Measurements from ENCODE around the gene TYW3. TPM values are rescaled to one million over a fixed set of nuclear protein-coding genes. Genes with fewer than 3 reads are reported as not detected.
A peak's percentile ranks its signal among the peaks of the same experiment; 100 is the strongest.
"Not testable (repeated sequence)": the region's sequence is repeated elsewhere in the genome, so short reads cannot be mapped to it uniquely, and the experiment has no call there.

Gene TYW3
- total RNA-seq, 1 donor from 2014 or later, result 22.2 TPM

DNA sequence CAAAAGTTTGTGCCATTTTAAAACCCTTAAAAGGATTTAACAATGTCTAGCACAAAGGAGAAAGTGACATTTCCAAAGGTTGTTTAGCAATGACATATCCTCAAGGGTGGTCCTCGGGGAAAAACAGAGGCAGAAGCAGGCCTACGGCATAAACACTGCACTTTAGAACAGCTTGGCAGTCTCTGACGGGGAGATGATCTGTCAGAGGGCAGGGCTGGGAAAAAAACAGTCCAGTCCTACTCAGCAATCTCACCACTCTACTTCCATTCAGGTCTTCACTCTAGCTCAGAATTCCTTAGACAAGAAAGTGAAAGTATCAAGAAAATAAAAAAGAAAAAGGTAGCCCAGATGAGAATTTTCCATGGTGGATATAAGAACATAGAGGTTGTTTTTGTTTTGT, 4.2 kb upstream of the TYW3 start:
- intact Hi-C loops (cut with micrococcal nuclease), result no loop called here
- no peak for DNase-seq
- no peak for ATAC-seq

DNA sequence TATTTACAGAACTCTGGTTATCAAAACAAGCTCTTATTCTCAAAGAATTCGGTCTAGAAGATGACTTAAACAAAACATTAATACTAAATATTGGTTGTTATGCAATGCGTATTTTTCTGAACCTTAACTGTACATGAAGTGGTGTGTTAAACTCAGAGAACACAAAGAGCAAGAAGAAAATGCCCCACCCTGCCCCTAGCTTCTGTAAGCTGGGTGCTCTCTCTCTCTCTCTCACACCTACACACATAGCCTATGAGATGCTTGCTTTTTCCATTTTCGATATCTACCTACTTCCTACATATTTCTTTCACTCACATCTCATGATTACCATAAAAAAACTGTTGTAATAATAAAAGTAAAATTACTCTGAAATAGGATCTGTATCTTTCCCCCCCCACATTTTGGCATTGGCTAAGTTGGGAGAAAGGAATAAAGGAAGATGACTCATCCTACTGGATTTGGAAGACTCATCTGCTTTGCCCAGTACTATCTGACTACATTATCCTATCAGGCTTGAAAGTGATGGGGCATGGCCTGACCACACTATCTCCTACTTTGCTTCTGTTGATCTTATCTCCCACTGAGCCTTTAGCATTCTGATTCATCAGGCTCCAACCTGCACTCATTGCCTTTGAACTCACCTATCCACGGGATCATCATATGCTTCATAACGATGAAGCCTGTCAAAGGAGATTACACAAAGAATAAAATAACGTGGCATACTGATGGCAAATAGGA, 3.0 kb upstream of the TYW3 start:
- intact Hi-C loops (cut with micrococcal nuclease), result no loop called here
- no peak for ATAC-seq

DNA sequence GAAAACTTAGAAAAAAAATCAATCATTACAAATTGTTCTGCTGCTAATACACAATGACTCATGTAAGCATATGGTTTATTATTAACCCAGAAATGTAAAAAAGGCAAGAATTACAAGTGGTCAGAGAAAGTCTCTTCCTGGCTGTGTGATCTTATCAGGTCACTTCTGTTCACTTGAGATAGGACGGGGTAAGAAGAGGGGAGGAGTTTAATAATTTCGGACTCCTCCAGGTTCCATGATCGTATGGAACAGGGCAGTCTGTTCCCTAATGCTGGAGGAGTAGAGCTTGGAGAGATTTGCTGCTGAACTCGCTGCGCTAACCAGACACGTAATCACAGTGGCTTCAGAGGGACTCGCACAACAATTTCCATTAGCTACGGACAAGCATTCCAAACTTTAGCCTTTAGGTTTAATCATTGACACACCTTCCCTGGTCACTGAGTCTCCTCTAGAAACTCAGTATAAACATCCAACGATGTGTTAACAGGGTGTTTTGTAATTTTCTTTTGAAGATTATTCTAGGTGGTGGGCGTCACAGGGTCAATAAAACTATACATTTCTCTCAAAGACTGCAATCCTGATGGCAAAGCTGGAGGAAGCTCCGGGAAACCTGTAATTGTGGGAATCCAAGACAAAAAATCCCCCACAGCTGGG, 1.4 kb upstream of the TYW3 start:
- DNase-seq, result no peak
- intact Hi-C loops (cut with micrococcal nuclease), result no loop called here
- ATAC-seq, result no peak

More for the DNA sequence above, 3.0 kb upstream of the TYW3 start:
- no peak for DNase-seq

DNA sequence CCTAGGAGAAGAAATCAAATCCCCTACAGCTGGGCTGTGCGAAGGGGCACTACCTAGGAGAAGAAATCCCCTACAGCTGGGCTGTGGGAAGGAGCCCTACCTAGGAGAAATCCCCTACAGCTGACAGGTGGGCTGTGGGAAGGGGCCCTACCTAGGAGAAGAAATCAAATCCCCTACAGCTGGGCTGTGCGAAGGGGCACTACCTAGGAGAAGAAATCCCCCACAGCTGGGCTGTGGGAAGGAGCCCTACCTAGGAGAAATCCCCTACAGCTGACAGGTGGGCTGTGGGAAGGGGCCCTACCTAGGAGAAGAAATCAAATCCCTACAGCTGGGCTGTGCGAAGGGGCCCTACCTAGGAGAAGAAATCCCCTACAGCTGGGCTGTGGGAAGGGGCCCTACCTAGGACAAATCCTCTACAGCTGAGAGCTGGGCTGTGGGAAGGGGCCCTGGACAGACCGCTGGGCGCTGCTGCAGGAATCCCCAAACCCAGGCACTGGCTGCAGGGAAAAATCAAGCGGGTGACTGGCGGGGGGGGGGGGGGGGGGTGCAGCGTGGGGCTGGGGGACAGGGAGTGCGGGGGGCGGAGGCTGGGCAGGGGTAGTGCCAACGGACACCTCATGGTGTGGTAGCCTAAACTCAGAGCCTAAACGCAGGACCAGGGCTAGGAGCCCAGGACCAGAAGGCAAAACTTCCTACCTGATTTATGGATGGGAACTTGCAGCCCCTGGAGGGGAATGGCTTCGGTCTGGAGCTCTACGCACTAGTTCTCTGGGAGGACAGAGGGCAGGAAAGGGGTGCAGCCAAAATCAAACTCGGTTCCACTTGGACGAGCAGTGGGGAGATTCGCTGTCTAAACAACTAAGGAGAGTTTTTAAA, 643 bp upstream of the TYW3 start:
- DNase-seq (peak; percentile 37), ATAC-seq (peak; percentile 46)
- intact Hi-C loops (cut with micrococcal nuclease), result not testable (repeated sequence)

DNA sequence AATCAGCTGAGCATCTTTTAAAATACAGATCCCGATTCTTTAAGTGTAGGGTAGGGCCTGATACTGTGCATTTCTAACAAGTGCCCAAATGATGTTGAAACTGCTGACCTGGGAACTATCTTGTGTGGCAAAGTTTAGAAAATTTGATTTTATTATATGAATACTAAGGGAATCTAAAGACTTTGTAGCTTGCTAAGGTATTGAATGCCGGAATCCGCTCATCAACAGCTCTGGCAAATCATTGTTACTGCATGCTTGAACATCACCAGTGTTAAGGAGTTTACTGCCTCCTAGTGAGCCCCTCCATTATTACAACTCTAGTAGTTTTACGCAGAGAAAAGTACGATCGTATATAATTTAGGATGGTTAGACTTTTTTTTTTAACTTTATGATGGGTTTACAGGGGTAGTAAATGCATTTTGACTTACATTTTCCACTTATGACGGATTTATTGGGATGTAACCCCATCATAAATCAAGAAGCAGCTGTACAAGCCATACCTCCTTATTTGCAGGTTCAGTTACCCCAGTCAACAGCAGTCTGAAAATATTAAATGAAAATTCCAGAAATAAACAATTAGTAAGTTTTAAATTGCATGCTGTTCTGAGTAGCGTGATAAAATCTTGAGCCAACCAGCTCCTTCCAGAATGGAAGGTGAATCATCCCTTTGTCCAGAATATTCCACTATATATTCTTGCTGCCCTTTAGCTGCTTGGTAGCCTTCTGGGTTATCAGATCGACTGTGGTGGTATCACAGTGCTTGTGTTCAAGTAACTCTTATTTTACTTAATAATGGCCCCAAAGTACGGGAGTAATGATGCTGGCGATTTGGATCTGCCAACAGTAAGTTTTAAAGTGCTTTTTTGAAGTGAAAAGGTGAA, 892 bp downstream of the TYW3 start:
- ATAC-seq (peak; percentile 74), DNase-seq (no peak)
- intact Hi-C loops (cut with micrococcal nuclease), result no loop called here

DNA sequence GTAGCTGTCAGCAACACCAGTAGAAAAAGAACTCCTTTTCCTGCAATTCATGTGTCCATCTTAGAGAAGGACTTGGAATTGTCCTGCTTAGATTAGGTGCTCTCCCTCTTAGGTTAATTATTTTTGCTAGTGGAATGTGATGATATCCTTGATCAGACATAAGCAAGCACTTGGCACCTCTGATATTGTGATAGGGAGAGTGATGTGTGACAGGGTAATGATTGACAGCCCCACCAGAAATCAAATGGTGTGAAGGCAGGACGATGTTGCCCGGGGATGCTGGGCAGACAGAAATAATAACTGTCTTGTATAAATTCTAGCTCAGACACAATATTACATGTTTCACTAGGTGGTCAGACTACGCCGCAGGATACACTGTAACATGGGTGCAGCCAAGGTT, 4.4 kb downstream of the TYW3 start:
- ATAC-seq (no peak), DNase-seq (no peak)
- intact Hi-C loops (cut with micrococcal nuclease), result no loop called here

DNA sequence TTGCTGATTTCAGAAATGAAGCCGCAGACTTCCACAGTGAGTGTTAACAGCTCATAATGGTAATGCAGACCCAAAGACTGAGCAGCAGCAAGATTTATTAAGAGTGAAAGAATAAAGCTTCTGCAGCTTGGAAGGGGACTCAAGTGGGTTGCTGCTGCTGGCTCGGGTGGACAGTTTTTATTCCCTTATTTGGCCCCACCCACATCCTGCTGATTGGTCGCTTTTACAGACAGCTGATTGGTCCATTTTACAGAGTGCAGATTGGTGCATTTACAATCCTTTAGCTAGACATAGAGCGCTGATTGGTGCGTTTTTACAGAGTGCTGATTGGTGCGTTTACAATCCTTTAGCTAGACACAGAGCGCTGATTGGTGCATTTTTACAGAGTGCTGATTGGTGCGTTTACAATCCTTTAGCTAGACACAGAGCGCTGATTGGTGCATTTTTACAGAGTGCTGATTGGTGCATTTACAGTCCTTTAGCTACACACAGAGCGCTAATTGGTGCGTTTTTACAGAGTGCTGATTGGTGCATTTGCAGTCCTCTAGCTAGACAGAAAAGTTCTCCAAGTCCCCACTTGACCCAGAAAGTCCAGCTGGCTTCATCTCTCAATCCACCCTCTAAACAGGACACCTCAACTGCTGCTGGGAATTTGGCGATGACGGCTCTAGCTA, 7.5 kb downstream of the TYW3 start:
- DNase-seq; intact Hi-C loops (cut with micrococcal nuclease); ATAC-seq: not testable (repeated sequence)

DNA sequence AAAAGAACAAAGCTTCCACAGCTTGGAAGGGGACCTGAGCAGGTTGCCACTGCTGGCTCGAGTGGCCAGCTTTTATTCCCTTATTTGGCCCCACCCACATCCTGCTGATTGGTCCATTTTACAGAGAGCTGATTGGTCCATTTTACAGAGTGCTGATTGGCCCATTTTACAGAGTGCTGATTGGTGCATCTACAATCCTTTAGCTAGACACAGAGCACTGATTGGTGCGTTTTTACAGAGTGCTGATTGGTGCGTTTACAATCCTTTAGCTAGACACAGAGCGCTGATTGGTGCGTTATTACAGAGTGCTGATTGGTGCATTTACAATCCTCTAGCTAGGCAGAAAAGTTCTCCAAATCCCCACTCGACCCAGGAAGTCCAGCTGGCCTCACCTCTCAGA, 12.3 kb downstream of the TYW3 start:
- DNase-seq; intact Hi-C loops (cut with micrococcal nuclease); ATAC-seq: not testable (repeated sequence)

DNA sequence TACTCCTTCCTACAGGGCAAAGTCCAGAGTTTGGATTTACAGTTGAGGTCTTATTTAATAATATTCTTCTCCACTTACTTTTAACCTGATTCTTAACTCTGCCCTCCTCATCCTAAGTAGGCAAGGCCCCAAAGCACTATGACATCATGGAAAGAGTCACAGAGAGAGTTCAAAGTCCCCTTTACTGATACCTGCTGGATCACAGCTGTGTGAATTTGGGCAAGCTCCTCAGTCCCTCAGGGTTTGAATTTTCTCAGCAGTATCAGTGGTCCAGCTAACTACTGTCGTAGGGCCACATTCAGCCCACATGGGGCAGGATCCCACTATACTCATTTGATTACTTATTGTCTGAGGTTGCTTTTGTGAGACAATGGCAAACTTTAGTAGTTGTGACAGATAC, 16.0 kb downstream of the TYW3 start:
- intact Hi-C loops (cut with micrococcal nuclease), result no loop called here
- no peak for ATAC-seq
- no peak for DNase-seq

DNA sequence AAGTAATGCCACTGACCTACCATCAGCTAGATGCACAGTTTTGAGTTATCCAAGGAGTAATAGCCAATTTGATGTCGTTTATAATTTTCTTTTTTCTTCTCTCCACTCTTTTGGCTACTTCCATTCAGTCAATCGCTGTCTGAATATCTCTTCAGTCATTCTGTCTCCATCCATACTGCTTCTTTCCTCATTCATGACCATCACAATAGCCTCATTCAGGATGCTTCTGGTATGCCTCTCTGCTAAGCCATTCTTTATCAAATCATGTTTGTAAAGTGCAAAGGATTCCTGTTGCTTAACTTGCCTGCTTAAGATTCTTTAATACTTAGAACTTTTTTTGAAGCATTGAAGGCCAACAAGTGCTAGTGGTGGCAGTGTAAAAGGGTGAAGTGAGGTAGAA, 20.2 kb downstream of the TYW3 start:
- no peak for DNase-seq
- ATAC-seq, result no peak
- intact Hi-C loops (cut with micrococcal nuclease), result no loop called here

DNA sequence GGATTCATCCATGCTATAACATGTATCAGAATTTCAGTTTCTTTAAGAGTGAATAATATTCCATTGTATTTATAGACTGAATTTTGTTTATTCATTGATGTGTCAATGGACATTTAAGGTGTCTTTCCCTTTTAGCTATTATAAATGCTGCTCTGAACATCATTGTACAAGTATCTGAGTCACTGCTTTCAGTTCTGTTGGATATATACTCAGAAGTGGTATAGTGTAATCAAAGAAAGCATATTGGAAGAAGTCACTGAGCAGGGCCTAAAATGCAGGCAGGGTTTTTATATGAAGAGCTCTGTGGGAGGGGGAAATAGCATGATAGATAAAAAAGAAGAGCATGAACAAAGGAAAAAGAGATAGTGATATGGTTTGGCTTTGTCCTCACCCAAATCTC, 22.5 kb downstream of the TYW3 start:
- intact Hi-C loops (cut with micrococcal nuclease), result no loop called here
- DNase-seq (no peak), ATAC-seq (no peak)

DNA sequence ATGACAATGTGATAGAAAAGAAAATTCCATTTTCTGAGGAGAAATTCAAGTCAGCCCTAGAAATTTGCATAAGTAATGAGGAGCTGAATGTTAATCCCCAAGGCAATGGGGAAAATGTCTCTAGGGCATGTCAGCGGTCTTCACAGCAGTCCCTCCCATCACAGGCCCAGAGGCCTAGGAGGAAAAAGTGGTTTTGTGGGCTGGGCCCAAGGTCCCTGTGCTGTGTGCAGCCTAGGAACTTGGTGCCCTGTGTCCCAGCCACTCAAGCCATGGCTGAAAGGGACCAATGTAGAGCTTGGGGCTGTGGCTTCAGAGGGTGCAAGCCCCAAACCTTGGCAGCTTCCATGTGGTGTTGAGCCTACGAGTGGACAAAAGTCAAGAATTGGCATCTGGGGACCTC, 23.7 kb downstream of the TYW3 start:
- ATAC-seq; intact Hi-C loops (cut with micrococcal nuclease); DNase-seq: not testable (repeated sequence)

DNA sequence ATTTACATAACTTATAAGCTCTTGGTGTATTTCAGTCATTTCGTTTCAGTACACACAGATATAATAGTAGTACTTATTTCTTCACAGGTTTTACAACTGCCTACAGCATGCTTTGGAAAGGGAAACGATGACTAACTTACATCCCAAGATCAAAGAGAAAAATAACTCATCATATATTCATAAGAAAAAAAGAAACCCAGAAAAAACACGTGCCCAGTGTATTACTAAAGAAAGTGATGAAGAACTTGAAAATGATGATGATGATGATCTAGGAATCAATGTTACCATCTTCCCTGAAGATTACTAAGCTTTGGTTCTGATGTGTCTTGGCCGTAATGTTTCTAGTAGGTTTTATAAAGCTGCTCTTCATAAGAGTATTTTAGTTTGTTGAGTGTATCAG, 30.9 kb downstream of the TYW3 start:
- DNase-seq (no peak), ATAC-seq (no peak)
- intact Hi-C loops (cut with micrococcal nuclease), result no loop called here

DNA sequence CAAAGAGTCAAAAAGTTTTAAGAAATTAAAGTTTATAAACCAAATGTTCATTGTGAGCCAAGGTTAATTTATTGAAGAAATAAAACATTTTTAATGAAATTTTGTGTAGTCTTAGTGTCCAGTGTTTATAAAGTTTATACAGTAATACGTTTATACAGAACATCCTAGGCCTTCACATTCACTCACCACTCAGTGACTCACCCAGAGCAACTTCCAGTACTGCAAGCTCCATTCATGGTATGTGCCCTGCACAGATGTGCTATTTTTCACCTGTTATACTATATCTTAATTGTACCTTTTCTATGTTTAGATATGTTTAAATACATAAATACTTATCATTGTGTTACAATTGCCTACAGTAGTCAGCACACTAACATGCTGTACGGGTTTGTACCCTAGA, 33.6 kb downstream of the TYW3 start:
- DNase-seq (no peak), ATAC-seq (no peak)
- intact Hi-C loops (cut with micrococcal nuclease), result no loop called here

DNA sequence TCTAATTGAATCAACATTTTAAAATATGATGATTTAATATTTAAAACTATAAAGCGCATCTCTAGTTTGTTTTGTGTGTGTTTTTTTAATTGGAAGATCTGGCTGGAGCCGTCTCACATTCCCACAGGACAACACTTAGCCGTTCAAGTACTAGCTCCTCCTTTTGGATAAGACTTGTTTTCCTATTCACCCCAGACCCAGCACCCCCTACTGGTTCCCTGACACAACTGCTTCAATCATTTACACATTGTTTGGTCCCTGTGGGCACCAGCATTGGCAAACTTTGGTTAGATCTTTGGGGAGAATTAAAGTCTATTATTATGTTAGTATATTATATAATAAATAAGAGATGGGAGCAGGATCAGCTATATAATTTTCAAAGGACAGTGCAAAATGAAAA, 34.5 kb downstream of the TYW3 start:
- no peak for ATAC-seq
- no peak for DNase-seq
- intact Hi-C loops (cut with micrococcal nuclease), result no loop called here

DNA sequence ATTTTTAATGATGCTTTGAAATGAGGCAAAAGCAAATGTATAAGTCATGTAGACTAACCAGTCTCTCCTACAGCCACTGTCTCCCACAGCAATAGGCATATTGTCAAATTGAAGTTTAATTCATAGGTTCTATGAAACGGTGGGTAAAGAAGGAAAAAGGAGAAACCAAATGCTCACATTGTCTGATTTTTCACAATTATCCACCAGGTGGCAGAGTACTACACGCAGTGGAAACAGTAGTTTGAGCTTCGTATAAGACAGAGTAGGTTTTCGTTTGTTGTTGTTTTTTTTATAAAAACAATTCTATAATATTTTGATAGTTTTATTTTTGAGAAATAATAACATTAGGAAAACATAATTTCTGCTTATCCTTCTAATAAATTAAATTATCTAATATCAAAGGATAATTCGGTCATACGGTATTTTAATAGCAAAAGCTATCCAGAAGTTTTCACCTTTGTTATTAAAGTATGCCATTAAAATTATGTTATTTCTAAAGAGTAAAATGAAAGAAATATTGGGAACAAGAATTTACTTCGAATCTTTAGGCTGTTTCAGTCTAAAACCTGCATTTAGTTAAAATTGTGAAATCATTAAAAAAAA, 39.1 kb downstream of the TYW3 start:
- no peak for ATAC-seq
- intact Hi-C loops (cut with micrococcal nuclease), result loop anchor here (2.0 kb wide), 1 partner anchor 433 kb away; no protein-coding TSS in a partner anchor

DNA sequence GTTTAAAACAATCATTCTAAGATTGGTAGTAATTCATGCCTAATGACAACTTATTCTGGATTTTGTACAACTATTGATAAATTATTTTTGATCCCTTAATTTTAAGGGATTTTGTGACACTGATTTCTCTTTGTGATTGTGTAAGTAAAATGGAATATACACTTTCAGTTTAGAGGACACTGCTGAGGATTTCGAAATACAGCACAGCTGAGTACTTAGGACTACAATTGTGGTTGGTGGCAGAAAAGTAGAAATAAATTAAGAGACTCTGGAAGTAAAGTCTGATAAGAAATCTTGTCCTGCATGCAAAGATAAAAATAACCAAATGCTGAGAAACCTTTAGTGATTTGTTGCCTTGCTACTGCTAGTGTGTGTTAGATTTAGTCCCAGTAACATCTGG, 40.0 kb downstream of the TYW3 start:
- intact Hi-C loops (cut with micrococcal nuclease), result loop anchor here (2.0 kb wide), 1 partner anchor 432 kb away; no protein-coding TSS in a partner anchor
- ATAC-seq, result no peak

More for the DNA sequence above, 39.1 kb downstream of the TYW3 start:
- no peak for DNase-seq

DNA sequence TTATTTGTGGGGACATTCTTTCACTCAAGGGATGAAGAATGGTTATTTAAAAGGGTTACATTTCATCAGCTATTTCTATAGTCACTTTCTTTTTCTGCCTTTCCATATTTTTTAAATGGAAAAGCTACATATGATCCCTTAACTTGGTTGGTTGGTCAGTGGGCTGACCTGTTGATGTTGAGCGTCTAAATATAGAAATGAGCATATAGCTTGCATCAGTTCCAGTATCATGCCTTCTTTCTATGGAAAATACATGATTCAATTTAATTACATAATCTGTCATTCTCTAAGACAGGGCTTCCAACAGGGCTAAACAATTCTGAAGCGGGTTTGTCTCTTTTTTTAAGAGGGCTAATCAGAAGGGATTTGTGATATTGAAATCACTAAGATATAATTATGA, 40.6 kb downstream of the TYW3 start:
- DNase-seq, result no peak
- intact Hi-C loops (cut with micrococcal nuclease), result loop anchor here (2.0 kb wide), 1 partner anchor 431 kb away; no protein-coding TSS in a partner anchor
- no peak for ATAC-seq

More for the DNA sequence above, 40.0 kb downstream of the TYW3 start:
- DNase-seq, result no peak

Data from left ventricle myocardium superior (tissue), 1 donor.